T-helper 22 cell (primary cell): ENCODE results near the gene NAP1L4.
"Not testable (repeated sequence)": the region's sequence is repeated elsewhere in the genome, so short reads cannot be mapped to it uniquely, and the experiment has no call there.

ENCODE experiments used
- DNase-seq: peaks from one replicate; pipeline ENCODE4 v3.0.0-alpha.2; 2020; ENCODE audit warnings: low read depth

Gene NAP1L4

DNA sequence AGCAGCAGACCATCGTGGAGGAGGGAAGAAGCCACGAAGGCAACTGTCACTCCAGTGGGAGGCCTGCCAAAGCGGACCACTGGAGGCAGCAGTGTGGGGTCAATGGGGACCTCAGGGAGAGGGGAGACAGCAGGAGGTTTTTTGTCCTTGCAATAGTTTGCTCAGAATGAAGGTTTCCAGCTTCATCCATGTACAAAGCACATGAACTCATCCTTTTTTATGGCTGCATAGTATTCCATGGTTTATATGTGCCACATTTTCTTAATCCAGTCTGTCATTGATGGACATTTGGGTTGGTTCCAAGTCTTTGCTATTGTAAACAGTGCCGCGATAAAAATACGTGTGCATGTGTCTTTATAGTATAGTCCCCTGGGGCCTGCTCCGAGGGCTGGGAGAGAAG, 86.8 kb downstream of the NAP1L4 start:
- DNase-seq: not testable (repeated sequence)

DNA sequence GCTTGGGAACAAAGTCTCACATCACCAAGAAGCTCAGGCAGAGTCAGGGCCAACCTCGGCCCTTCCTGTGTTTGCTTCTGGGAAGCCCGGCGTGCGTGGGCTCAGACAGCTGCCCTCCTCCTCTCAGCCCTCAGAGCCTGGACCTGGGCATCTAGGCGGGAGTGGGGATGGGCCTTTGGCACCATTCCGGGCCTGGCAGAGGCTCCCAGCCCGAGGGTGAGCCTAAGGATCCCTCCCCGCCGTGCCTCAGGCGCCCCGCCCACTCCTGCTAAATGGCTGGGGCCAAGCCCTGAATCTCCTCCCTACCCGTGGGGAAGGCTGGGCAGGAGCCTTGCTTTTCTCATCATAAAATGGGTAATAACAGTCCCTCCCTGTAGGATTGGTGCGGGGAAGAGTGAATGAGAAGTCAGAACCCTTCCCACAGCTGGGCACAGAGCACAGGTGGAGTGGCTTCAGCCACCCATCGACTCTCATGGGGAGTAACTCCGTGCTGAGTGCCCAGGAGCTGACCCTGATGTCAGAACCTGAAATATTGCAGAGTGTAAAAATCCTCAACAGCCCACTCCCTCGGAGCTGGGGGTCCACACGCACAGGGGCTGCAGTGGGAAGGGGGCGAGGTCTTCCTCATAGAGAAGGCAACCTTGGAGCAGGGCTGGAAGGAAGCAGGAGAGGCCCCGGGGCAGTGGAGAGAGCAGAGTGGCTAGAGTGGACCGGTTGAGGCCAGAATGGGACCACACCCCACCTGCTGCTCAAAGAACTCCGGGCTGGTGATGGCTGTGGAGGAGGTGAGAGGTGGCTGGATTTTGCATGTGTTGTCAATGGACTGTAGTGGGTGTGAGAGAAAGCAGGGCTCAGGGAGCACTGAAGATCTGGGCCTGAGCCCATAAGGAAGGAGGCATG, 87.7 kb downstream of the NAP1L4 start:
- no peak for DNase-seq

DNA sequence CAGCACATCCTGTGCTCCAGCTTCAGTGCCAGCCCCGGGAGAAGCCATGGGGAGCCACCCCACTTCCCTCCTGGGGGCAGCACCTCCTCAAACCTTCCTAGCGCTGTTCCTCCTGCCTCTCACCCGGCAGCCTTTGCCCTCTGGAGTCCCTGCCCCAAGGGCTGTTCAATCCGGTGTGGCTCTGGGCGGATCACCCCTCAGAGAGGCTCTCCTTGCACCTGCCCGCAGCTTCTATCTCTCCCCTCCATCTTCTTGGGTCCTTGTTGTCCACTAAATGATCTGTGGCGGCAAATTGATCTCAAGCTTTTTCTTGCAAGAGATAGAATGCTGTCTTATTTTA, 88.5 kb downstream of the NAP1L4 start:
- DNase-seq: no peak

DNA sequence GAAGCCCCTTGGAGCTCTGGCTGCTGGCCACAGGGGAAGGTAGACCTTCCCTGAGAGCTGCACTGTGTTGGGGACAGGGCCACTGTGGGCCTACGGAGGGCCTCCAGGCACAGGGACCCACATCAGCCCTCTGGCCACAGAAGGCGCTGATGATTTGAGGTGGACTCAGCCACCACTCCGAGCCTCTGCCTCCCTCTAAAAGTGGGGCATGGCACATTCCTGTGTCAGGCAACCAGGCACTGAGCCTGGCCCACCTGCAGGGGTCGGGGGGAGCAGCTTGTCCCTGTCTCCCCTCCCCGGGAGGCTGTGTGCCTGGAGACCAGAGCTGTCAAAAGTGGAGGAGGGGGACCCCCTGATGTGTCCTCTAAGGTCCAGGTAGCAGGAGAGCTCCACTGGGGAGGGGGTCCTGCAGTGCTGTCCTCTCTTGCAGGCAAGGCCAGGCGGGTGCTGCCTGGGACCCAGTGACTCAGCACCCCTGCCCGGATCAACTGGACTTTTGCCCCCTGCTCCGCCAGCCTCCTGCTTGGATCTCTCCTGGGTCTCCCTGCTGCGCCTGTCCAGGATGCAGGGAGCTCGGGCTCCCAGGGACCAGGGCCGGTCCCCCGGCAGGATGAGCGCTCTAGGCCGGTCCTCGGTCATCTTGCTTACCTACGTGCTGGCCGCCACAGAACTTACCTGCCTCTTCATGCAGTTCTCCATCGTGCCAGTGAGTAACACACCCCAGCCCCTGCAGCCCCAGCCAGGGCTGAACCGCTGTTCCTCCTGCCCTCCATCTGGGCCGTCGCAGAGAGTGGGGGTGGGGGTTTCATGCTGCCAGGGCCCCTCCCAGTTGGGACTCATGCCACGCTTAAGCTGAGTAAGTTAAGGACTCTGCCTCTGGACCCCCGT, 89.1 kb downstream of the NAP1L4 start:
- DNase-seq: no peak

DNA sequence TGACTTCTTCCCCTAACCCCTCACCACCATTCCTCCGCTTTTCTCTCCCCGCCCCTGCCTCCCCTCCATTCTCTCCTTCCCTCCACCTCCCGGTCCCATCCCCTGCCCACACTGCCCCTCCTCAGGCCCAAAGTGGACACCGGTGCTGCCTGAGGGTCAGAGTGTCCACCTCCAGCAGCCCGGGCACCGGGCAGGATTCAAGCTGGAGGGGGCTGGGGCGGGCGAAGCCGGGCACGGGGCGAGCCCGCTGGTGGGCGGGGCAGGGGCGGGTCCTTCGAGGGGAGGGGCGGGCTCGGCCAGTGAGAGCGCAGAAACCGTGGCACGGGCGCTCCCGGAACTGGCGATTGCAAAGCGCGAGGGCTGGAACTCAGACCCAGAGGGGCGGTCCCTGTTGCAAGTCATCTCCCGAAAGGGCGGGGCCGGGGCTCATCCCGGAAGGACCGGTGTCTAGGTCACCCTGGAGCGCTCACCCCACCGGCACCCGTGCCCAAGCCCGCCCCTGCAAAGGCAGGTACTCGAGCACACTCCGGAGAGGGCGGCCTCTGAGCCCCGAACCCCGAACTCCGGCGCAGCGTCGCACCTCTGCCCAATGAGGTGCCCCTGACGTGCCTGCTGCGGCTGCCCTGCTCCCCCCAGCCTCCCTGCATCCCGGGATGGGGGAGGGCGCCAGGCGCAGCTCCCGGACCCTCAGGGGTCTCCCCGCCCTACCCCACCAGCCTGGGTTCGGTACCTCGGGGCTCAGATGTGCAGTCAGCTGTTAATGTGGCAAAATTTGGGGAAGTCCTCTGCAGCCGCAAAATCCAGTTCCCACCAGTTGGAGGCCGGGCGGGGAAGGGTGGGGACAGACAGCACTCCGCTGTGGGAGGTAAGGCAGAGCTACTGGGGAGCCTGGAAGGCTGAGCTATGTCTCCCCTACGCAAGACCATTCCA, 90.0 kb downstream of the NAP1L4 start:
- peak; percentile 90 for DNase-seq

DNA sequence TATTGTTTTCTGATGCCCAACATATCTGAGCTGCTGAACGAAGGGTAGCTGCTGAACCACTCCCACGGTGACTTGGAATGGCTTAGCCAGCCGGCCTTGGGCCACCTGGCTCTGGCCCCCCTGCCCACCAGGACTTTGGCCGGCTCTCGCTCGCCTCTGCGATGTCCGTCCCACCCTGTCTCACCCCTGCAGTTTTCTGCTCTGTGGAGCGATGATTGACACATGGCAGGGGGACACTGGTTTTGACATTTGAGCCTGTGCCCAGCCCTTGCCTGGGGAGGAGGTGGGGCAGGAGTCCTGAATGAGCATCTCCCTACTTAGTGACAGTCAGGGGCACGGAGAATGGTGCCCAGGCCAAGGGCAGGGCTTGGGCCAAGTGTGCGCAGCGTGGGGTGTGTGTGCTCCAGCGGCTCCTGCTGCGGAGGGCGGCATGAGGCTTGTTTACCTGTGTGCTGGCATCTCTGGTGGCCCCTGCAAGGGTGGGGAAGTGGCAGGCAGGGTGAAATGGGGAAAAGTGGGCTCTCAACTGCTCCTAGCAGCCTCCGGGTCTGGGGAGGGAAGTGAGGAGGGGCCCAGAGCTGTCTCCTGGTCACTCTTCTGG, 90.8 kb downstream of the NAP1L4 start:
- DNase-seq: no peak

DNA sequence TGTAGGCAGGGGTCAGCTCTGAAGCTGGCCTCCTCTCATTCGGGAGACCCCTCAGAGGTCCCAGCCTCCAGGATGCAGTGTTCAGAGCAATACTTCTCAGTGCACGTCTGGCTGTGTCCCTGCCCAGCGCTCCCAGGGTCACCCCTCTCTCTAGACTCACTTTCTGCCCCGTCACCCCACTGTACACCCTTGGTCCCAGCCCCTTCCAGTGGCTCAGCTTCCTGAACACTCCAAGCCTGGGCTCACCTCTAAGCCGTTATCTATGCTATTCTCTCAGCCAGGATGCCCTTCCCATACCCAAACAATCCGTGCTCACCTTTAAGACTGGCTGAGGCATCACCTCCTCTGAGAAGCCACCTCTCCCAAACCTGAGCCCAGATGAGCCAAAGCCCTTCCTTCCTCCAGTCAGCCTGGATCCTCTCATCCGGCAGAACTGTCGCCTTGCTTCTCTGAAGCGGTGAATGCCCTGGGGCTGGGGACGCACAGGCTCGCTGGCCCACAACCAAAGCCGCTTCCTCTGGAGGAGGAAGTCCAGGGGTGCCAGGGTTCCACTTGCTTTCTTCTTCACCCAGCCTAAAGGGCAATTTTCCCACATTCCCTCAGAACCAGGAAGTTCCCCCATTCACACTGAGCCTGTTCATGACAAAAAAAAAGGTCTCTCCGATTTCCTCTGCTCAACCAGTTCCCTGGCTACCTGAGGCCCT, 92.9 kb downstream of the NAP1L4 start:
- DNase-seq: no peak

DNA sequence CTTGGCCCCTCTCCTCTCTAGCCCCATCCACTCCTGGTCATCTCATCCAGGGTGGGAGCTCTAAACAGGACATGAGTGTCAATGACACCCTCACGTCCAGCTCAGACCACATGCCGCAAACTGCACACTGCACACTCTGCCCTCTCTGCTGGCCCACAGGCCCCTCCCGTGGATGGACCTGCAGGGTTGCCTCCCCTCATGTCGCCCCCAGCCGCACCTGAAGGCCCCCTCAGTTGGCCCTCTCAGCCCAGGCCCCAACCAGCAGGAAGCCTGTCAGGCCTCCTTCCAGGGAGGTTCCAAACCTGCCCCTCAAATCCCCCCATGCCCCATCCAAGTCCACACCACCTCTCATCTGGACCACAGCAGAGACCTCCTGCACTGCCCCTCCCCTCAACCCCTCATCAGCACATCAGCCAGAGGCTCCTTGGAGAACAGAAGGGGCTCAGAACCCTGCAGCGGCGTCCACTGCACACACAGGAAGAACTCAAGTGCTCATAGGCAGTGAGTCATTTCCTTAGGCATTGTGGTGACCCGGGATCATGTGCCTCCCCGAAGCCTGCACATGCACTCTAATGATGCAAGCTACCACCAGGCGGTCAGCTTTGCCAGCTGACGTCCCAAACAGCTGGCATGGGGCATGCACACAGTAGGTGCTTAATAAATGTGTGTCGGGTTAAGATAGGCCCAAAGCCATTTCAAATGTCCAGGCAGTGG, 93.6 kb downstream of the NAP1L4 start:
- DNase-seq: peak; percentile 42

DNA sequence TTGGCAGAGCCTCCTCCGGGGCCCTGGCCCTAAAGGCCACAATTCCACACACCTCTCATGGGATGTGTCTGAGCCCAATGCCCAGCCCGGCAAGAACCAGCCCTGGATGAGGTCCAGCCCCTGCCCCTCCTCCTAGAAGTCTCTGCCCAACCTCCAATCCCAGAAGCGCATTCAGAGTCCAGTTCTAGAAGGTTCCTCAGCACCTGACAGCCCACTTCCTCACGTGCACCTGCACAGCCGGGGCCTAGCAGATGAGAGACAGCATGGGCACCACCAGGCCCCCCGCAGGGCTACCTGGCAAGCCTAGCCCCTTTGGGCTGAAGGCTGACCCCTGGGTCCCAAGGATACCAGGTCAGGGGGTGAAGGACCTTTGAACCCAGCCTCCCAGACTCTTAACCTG, 95.1 kb downstream of the NAP1L4 start:
- no peak for DNase-seq

DNA sequence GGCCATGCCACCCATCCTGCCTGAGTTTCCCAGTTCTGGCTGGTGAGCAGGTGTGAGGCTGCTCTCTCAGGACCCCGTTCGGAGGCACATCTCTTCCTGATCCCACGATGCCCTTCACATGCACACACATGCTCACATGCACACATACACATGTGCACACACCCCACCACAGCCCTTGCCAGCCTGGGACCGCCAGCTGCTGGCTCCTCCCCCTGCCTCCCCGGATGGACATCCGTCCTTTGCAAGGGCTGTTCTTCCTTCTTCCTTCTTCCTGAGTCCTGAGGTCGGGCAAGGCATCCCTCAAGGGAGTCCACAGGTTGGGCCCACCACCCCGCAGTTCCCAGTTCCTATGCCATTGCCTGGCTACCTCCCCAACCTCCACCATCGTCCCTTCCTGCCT, 96.1 kb downstream of the NAP1L4 start:
- no peak for DNase-seq
